Ammon's horn (tissue), 1 donor: ENCODE data around the gene GAD1.

ENCODE experiments used
- DNase-seq: peaks from one replicate; pipeline ENCODE4 v3.0.0-alpha.2; 2016; ENCODE audit warnings: low spot score

The GAD1 gene

DNA sequence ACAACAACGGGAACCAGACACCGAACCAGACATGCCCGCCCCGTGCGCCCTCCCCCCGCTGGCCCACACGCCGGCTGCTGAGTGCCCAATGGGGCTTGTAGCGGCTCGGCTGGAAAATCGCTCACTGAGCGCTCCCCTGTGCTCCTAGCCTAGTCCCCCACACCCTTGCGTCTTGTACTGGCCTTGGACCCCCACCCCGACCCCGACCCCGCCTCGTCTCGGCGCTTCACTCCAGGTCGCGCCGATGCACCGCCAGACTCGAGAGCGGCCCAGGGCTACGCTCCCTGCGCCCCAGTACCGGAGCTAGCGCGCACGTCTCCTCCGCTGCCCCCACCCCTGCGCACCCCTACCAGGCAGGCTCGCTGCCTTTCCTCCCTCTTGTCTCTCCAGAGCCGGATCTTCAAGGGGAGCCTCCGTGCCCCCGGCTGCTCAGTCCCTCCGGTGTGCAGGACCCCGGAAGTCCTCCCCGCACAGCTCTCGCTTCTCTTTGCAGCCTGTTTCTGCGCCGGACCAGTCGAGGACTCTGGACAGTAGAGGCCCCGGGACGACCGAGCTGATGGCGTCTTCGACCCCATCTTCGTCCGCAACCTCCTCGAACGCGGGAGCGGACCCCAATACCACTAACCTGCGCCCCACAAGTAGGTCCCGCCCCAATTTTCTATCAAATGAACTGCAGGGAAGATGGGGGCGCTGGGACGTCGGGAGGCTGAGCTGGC lies 1.5 kb downstream of the GAD1 start:
- no peak for DNase-seq

DNA sequence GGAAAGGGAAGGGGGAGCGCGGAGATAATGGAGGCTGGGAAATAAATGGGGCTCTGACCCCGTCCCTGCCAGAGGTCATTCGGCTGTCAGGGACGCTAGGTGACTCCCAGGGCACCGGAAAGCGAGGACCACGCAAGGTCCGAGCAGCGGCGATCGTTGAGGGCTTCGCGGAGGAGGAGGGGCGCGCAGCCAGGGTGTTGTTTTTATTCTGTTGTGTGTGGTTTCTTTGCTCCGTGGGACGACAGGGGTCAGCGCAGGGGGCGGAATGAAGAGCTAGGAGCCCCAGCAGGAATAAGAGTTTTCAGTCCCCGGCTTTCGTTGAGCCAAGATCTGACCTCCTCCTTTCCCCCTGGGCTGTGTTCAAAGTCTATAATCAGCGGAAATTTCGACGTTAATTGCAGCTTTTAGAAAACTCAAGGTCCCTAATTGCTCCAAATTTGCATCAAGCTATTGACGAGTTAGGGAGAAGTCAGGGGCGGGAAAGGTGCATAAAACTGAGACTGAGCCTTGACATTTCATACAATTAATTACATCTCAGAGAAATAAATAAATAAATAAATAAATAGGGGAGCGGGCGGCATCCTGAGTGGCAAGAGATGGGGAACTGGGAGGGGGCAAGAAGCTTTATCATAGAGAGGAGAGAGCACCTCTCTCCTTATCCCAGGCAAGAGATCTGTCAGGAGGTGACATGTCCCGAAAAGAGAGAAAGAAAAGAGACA lies 2.2 kb downstream of the GAD1 start:
- DNase-seq, result no peak

DNA sequence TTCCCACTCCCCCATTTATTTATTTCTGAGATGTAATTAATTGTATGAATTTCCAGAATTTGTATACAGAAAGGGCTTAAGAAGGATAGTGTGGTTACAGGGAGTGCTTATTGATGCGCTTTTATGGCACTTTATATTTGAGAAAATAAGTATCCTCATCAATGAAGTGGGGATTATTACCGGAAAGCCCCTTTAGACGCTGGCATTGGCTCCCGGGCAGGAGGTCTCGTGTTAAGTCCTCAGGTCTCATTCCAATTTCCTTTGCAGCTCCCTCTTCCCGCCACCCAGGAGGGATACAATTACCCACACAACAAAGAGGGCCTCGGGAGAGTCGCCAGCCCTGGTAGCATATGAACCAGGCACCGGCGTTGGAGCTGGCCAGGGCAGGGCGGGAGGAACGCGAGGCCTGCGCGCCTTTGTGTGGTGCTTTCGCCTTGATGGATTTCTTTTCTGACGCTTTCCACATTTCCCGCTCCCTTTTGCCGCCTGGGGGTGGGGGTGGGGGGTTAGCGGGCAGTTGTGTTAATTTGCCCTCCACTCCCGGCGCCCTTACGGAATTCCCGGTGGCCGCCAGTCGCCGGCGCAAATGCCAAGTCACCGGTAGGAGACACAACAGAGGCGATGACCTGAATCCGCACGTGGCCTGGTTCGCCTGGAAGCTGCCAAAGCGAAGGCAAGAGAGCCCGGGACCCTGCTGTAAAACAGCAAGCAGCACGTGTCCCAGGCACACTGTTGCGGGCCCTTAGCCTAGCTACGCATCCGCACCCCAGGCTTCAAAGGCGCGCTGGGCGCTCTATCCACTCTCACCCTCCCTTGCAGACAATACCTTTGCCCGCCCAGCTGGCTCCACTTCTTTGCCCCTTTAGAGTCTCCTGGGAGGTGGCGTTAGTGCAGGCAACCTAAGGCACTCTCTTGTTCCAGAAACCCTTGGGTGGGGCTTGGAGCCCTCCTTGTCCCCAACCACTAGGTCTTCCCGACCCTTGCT lies 3.3 kb downstream of the GAD1 start:
- DNase-seq, result no peak

DNA sequence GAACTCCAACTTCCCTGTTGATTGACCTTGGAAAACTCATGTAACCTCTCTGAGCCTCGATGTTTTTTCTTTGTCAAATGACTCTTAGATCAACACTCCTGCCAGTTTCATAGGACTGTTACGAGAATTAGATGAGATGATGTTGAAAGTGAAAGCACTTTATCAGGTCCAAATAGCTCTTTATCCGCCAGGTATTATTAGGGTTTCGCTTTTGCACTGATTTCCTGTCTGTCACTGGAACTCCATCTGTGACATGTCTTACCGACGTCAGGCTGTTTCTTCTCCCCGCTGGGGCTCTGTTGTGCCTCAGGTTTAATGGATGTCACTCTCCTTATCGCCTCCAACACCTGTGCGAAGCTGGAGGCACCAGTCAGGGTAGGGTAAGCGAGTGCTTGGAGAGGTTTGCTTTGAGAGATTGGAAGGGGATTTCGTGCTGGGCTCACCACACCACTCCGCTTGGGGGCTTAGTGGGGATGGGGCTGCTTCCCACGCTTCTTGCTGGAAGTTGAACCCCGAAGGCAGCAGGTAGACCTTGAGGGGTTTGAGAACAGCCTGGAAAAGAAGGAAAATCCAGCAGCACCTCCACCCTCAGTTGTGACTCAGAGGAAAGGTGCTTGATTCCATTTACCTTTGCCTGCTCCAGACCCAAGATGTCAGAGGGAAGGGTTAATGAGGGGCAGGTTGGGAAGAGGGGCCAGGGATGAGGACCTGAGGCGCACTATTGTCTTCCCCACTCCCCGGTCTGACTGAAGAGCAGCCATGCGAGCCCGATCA lies 4.3 kb downstream of the GAD1 start:
- no peak for DNase-seq

DNA sequence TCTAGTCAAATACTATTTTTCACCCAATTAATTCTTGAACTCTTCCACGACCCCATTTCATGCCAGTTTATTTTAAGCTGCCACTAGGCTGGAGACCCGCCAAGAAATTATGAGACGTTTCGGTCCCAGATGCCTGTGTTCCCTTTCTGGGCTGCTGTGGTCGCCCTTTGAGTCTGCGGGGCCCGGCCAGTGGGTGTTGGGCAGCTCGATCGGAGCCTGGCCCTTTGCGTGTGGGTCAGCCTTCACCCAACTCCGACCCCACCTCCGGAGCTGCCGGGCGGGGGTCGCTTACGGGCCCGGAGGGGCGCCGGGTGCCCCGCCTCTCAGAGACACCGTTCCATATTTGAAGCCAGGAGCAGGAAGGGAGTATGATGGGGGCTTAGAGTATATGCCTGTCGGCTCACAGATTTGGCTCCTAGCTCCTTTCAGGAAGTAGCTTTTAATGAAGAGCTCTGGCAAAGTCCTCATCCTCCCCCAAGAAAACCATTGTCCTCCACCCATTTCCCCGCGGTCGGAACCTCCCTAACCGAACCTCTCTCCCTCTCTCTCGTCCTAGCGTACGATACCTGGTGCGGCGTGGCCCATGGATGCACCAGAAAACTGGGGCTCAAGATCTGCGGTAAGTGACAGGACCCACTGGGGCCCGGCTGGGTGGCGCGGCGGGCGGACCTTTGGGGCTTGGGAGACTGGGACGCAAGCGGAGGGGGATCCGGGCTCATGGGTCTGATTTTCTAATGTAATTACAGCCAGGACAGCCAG lies 5.0 kb downstream of the GAD1 start:
- DNase-seq, result no peak

DNA sequence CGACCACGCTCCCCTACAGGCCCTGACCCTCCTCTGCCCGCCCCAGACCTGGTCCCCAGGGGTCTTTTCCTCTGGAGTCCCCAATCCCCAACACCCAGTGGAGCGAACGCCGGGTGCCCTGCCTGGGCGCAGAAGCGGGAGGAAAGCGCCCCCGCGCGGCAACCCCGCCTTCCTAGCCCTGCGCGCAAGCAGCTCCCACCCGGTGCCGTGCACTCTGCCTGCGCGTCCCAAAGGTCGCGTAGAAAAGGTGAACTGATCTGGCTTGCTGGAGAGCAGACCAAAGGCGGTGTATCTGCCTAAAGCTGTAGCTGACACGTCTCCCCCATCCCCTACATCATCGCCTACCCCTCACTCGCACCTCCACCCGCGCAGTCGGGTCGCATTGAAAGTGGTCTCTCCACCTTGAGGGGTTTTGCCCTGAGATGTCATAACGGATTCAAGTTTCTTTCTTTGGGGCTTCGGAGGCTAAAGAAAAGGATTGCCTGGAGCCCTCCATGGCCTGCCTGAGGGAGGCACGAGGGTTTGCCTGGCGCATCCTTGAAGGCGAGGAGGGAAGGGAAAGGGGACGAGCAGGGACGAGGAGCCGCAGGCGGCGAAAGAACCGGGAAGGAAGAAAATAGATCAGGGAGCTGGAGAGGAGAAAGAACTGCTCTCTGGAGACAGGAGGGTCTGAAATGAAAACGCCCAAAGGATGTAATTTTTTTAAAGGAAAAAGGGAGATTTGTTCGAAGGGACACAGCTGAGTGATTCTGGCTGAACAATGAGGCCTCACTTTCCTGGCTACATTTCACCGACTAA lies 5.8 kb downstream of the GAD1 start:
- DNase-seq, result no peak

DNA sequence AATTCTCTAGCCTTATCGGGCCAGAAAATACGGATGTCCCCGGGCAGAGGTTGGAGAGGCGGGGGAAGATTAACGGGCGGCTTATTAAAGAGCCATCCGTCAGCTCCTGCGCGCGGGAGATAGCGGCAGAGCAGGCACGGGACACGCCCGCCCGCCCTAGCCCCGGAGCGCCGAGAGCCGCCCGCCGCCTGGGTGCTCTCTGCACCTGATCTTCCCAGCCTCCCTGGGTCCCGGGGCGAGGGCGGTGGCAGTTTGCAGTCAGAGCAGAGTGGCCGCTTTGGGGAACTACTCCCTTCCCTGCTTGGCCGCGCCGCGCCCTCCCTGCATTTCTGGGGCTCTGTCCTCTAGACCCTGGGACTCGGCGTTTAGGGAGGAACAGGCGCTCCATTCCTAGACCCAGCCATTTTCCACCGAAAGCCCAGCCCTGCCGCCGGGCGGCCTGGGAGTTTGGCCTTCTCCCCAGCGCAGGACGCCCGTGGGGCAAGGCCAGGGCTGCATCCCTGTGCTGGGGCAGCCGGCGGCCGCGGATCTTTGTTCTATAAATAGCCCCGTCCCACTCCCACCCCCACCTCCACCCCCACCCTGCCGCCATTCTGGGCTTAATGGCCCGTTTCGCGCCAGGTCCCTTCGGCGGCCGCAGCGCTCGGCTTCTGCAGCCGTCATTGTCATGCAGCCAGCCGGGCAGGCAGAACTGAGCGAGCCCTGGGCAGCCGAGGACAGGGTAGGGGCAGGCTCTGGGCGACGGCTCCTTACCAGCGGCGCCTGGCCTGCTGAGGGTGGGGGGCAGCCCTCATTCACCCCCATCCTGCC lies 6.6 kb downstream of the GAD1 start:
- DNase-seq, result no peak

DNA sequence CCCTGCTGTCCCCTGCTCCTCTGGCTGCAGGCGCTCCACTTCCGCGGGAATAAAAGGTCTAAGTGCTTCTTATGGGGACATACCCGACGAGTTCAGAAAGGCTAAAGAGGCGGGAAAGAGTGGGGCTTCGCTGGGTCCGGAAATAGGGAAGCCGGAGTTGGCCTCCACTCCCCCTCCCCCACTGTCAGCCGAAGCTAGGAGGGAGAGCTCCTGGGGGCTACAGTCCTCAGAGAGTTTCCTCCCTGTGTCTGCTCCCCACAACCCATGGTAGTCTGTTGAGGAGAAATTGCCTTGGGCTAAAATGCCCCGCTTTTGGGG lies 7.2 kb downstream of the GAD1 start:
- DNase-seq, result no peak

DNA sequence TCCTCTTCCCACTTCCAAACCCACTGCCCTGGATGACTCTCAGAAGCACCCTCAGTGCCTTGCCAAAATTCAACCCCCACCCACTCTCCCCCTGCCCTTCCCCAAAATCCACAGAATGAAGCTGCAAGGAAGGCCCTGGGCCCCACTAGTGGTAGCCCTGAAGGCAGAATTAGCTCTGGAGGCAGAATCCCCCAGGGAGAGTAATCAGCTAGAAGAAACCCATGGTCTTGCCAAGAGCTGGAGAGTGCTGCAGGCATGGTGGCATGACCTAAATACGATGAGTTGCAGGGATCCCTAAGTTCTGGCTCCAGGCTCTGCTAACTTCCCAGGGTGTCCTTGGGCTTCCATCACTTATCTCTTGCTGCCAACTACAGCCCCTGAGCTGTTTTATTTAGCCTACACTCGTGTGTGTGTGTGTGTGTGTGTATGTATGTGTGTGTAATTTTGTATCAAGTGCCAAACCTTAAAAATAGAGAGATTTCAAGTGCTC lies 7.9 kb downstream of the GAD1 start:
- no peak for DNase-seq

DNA sequence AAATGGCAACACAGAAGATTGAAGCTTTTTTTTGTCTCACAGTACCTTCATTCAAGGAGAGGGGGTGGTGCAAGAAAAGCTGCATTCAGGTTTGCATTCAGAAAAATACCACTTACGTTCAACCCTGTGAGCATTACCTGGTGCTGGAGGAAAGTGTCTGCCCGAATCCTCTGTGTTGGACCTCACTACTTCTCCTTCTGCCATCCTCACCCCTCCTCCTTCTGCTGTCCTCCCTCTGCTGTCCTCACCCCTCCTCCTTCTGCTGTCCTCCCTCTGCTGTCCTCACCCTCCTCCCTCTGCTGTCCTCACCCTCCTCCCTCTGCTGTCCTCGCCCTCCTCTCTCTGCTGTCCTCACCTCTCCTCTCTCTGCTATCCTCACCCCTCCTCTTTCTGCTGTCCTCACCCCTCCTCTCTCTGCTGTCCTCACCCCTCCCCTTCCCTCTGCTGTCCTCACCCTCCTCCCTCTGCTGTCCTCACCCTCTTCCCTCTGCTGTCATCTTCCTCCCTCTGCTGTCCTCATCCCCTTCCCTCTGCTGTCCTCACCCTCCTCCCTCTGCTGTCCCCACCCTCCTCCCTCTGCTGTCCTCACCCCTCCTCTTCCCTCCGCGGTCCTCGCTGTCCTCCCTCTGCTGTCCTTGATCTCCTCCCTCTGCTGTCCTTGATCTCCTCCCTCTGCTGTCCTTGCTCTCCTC lies 11.3 kb downstream of the GAD1 start:
- DNase-seq, result no peak

DNA sequence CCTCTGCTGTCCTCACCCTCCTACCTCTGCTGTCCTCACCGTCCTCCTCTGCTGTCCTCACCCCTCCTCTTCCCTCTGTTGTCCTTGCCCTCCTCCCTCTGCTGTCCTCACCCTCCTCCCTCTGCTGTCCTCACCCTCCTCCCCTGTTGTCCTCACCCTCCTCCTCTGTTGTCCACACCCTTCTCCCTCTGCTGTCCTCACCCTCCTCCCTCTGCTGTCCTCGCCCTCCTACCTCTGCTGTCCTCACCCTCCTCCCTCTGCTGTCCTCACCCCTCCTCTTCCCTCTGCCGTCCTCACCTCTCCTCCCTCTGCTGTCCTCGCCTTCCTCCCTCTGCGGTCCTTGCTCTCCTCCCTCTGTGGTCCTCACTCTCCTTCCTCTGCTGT lies 11.8 kb downstream of the GAD1 start:
- DNase-seq, result no peak

DNA sequence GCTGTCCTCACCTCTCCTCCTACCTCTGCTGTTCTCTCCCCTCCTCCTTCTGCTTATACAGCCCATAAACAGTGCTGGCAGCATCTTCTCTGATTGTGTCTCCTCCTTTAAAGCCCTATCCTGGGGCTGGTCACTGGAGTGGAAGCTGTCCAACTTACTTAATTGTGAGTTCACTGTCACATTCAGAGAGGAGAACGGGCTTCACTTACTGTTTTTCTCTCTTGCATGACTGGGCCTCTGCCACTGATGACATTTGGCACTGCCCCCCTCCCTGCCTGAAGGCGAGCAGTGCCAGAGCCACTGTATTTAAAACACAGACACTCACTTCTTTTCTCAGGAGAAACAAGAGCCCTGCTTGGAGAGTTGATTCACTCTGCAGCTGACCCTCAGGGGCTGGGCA lies 12.3 kb downstream of the GAD1 start:
- no peak for DNase-seq

DNA sequence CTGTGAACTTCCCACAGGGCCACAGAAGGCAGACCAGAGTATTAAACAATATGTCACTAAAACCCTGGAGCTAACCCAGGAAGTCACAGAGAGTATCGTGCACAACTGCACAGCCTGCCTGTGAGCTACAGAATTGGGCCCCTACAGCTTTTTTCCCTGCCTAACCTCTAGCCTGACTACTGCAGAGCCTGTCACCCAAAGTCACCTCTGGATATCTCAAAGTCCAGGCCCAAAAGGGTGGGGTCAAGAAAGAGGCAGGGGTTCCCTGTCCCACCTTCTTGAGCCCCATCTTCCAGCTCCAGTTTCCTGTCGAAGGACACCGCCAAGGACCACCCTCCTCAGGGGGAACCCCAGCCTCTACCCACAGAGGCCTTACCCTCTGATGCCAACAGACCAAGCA lies 13.5 kb downstream of the GAD1 start:
- DNase-seq, result no peak

DNA sequence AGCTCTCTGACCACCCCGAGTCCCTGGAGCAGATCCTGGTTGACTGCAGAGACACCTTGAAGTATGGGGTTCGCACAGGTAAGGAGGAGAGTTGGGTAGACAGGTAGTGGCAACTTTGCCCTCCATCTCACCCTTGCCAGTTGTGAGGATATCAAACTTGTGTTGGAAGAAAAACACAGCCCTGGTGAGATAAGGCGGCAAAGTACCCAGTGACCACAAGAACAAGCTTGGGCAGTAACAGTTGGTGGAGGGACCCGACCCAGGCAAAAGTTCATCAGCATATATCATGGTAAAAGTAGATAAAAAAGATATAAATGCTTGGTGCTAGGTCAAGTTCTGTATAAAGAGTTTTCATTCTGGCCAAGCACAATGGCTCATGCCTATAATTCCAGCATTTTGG lies 14.4 kb downstream of the GAD1 start:
- DNase-seq, result no peak

DNA sequence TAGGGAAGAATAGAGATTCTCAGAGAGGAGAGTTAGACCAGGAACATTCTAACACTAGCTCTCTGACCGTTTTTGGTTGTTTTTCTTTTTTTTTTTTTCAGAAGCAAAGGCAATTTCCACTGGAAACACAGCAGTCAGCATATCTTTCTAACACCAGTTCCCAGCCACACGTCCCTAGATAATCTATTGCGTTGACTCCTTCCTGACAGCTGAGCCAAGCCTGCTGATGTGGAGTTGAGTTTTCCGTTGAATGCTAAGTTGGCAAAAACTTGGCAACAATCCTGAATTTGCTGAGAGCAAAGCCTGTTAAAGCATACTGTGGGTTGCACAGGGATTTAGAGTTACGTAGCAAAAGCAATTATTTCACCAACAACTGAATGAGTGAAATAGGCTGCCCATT lies 19.3 kb downstream of the GAD1 start:
- DNase-seq, result no peak

DNA sequence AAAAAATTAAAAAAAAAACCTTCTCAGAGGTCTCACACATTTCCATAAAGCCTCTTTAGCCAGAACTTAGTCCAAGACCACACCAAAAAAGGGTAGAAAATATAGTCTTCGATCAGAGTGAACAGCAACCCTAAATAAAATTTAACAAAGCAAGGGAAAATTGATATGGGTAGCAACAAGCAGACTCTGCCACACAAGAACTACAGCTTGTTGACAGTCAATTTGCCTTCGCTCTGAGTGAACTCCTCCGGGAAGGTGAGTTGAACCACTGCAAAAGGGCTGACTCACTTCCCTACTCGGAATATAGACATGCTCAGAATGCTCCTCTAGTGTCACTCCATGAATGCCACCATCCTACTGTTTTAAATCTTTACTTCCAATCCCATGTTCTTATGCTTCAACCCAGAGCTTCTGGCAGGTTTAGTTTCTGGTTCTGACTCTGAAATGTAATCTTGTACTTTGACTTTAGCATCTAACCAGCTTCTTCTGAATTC lies 24.1 kb downstream of the GAD1 start:
- DNase-seq, result no peak

DNA sequence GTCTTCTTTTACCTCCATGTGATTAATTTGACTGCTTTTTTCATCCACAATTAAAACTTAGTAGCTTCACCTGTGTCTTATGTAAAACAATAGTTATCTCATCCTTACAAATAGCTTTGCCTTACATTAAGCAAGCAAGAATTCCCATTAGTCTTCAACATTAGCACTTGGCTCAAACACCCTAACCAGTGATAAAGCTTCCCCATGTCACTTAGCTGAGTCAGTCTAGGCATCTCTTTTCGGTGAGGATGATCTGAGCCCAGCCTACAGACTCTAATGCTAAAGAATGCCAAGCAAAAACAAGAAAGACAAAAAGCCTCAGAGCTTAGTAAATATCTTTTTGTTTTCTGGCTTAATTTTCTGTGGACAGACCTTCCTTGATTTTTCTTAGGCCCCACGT lies 26.1 kb downstream of the GAD1 start:
- DNase-seq, result no peak

DNA sequence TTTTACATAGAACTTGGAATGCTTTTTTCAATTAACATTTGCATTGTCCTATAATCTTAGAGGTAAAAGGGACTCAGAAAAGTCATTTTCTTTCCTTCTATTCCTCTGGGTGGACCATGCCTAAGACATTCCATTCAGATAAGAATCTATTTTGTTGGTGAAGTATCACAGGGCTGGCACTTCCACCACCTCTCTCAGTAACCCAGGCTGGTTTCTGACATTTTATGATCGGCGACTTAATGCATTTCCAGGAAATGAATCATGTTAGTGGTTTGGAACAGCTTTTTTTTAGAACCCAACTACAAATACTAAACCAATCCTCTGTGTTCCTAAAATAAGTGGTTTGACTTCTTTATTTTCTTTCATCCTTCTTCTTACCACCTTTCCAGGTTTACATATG lies 27.0 kb downstream of the GAD1 start:
- no peak for DNase-seq

DNA sequence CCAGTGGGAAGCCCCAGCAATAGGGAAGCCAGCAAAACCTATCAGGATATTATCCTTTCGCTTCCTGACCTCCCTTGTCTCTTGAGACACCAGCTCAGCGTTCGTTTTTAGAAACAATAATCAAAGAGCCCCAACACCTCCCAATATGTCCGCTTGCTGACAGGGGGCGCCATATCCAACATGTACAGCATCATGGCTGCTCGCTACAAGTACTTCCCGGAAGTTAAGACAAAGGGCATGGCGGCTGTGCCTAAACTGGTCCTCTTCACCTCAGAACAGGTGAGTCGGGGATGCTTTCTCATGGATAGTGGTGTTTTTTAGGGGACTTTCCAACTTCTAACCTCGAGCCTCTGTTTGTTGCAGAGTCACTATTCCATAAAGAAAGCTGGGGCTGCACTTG lies 28.7 kb downstream of the GAD1 start:
- no peak for DNase-seq
